Fibroblast of lung (primary cell): Measurements from ENCODE around the gene ANKRD53. TPM values are rescaled to one million over a fixed set of nuclear protein-coding genes. Genes with fewer than 3 reads are reported as not detected.

Source experiments
- DNase-seq, 2 donors: peaks; one replicate each; pipeline versions ENCODE4 v3.0.0 to v3.0.0-alpha.2; 2010; ENCODE audit warnings: low read depth in 2 of 2
- H2AFZ ChIP-seq: 2 replicates; pipeline ENCODE4 v1.5.1; 2012; ENCODE audit warnings: low read length, control low read depth, inconsistent platforms
- H3K27ac ChIP-seq: 2 replicates; pipeline ENCODE4 v1.5.1; 2011; ENCODE audit warnings: low read length, control low read depth; ENCODE audit not compliant: insufficient read depth
- H3K27me3 ChIP-seq: 2 replicates; pipeline ENCODE4 v1.5.1; 2011; ENCODE audit warnings: mild to moderate bottlenecking, low read length; ENCODE audit not compliant: control insufficient read depth, insufficient read depth
- H3K36me3 ChIP-seq: 2 replicates; pipeline ENCODE4 v1.5.1; 2011; ENCODE audit warnings: low read length; ENCODE audit not compliant: control insufficient read depth, insufficient read depth
- H3K4me1 ChIP-seq: 2 replicates; pipeline ENCODE4 v1.5.1; 2011; ENCODE audit warnings: low read length; ENCODE audit not compliant: control insufficient read depth, insufficient read depth; ENCODE audit errors: extremely low read depth
- H3K4me2 ChIP-seq: 2 replicates; pipeline ENCODE4 v1.5.1; 2011; ENCODE audit warnings: low read length, control low read depth; ENCODE audit not compliant: insufficient read depth; ENCODE audit errors: extremely low read depth
- H3K4me3 ChIP-seq, 4 experiments: fragments of 200-600 bp in 1 of 4; sonication (generic) in 1 of 4; replicated peaks in 1 of 4; 2 replicates each; pipeline ENCODE4 v1.5.1; 2011 to 2016; ENCODE audit warnings: low read length in 4 of 4, low read depth in 3 of 4, mild to moderate bottlenecking in 3 of 4, control low read depth in 2 of 4, inconsistent platforms in 1 of 4, mixed read lengths in 1 of 4; ENCODE audit not compliant: insufficient read depth in 1 of 4; ENCODE audit errors: control extremely low read depth in 1 of 4
- H3K79me2 ChIP-seq: 2 replicates; pipeline ENCODE4 v1.5.1; 2012; ENCODE audit warnings: mild to moderate bottlenecking, low read length, inconsistent platforms; ENCODE audit not compliant: control insufficient read depth, insufficient read depth
- H3K9ac ChIP-seq: 2 replicates; pipeline ENCODE4 v1.5.1; 2011; ENCODE audit warnings: mild to moderate bottlenecking, low read length, control low read depth; ENCODE audit not compliant: insufficient read depth
- H3K9me3 ChIP-seq: 2 replicates; pipeline ENCODE4 v1.5.1; 2012; ENCODE audit warnings: low read depth, low read length; ENCODE audit not compliant: control insufficient read depth, insufficient read depth
- H4K20me1 ChIP-seq: 2 replicates; pipeline ENCODE4 v1.5.1; 2011; ENCODE audit warnings: low read length; ENCODE audit not compliant: control insufficient read depth, insufficient read depth; ENCODE audit errors: extremely low read depth
- CTCF ChIP-seq, 2 donors: IDR thresholded peaks in 1 of 2; conservative IDR thresholded peaks in 1 of 2; 1 replicate in 1 of 2; 2 replicates in 1 of 2; pipeline ENCODE4 v1.5.1; 2011 to 2012; ENCODE audit warnings: low read length in 2 of 2, control low read depth in 1 of 2, inconsistent platforms in 1 of 2, low read depth in 1 of 2, mild to moderate bottlenecking in 1 of 2
- EZH2 ChIP-seq: IDR thresholded peaks from 2 replicates; pipeline ENCODE4 v1.5.1; 2012; ENCODE audit warnings: low read length, control low read depth, mild to moderate bottlenecking; ENCODE audit errors: missing control alignments
- polyA plus RNA-seq, 2 donors: library from polyadenylated mRNA; depleted of rRNA in 1 of 2; stranded (reverse) in 1 of 2; unstranded in 1 of 2; fragments of >200 nt; gene quantifications; 2 replicates each; pipeline ENCODE4 v1.2.1, GENCODE V29; 2011 to 2012; ENCODE audit warnings: missing spikeins in 1 of 2
- total RNA-seq: library from RNA; depleted of rRNA; stranded (reverse); fragments of >200 nt; gene quantifications from 2 replicates; pipeline ENCODE4 v1.2.1, GENCODE V29; 2014

The ANKRD53 gene
- total and polyA plus RNA-seq, 2 donors (not counting 1 experiment from before 2014, with no cell fraction given), result 0.58 to 1.3 TPM

GRCh38 chr2:70931376-70932000, 46.9 kb upstream of the ANKRD53 start:
- Histone ChIP-seq H3K4me3 (no peak overlapping the region), H3K9ac (no peak overlapping the region), H3K4me1 (no peaks in the 10 kb centered on the region), H3K4me2 (no peak overlapping the region), H3K27me3 (no peaks in the 10 kb centered on the region), H3K9me3 (no peaks in the 10 kb centered on the region), H4K20me1 (no peaks in the 10 kb centered on the region), H2AFZ (no peak overlapping the region), H3K36me3 (no peaks in the 10 kb centered on the region), H3K79me2 (no peaks in the 10 kb centered on the region), H3K27ac (no peak overlapping the region)
- peak in 1 of 2 donors; percentile 19 for DNase-seq
- TF ChIP-seq EZH2 (no peak), CTCF (conservative IDR thresholded peaks at IDR 0.05 in 1 of 2, IDR thresholded peaks at IDR 0.05 in 1 of 2; ENCODE audit: low read depth in 1 of 2, low read length in 2 of 2) (no peak)

- TF ChIP-seq EZH2 (no peak), CTCF (conservative IDR thresholded peaks at IDR 0.05 in 1 of 2, IDR thresholded peaks at IDR 0.05 in 1 of 2; ENCODE audit: low read depth in 1 of 2, low read length in 2 of 2) (no peak)
- Histone ChIP-seq H3K4me3 (no peak overlapping the region), H3K4me1 (no peaks in the 10 kb centered on the region), H3K9ac (no peak overlapping the region), H3K27me3 (no peaks in the 10 kb centered on the region), H3K9me3 (no peaks in the 10 kb centered on the region), H2AFZ (no peak overlapping the region), H4K20me1 (no peaks in the 10 kb centered on the region), H3K4me2 (no peak overlapping the region), H3K79me2 (no peaks in the 10 kb centered on the region), H3K27ac (no peak overlapping the region), H3K36me3 (no peaks in the 10 kb centered on the region)
- no peak for DNase-seq
These were observed 45.7 kb upstream of the ANKRD53 start for GRCh38 chr2:70932631-70933230.

- H3K4me3 ChIP-seq, result no peak overlapping the region
- no peak overlapping the region for H3K4me2 ChIP-seq
- H3K27ac ChIP-seq, result no peak overlapping the region
- no peaks in the 10 kb centered on the region for H3K79me2 ChIP-seq
- H3K4me1 ChIP-seq, result no peaks in the 10 kb centered on the region
- no peaks in the 10 kb centered on the region for H3K9me3 ChIP-seq
- TF ChIP-seq EZH2, result no peak
- no peak for TF ChIP-seq CTCF (conservative IDR thresholded peaks at IDR 0.05 in 1 of 2, IDR thresholded peaks at IDR 0.05 in 1 of 2; ENCODE audit: low read depth in 1 of 2, low read length in 2 of 2)
- no peaks in the 10 kb centered on the region for H3K27me3 ChIP-seq
- H2AFZ ChIP-seq, result no peak overlapping the region
- H3K9ac ChIP-seq, result no peak overlapping the region
- no peak for DNase-seq
- H4K20me1 ChIP-seq, result no peaks in the 10 kb centered on the region
- H3K36me3 ChIP-seq, result no peaks in the 10 kb centered on the region
These were observed 43.4 kb upstream of the ANKRD53 start for GRCh38 chr2:70934981-70935380.
